ENCODE measurements around the gene ATXN2.
A peak's percentile ranks its signal among the peaks of the same experiment; 100 is the strongest.

Gene ATXN2

GRCh38 chr12:111435661-111436201 is 163.4 kb downstream of the ATXN2 start:
- no peak for DNase-seq

- DNase-seq: peak; percentile 89
Measured at GRCh38 chr12:111434680-111435338, 164.3 kb downstream of the ATXN2 start.

DNA sequence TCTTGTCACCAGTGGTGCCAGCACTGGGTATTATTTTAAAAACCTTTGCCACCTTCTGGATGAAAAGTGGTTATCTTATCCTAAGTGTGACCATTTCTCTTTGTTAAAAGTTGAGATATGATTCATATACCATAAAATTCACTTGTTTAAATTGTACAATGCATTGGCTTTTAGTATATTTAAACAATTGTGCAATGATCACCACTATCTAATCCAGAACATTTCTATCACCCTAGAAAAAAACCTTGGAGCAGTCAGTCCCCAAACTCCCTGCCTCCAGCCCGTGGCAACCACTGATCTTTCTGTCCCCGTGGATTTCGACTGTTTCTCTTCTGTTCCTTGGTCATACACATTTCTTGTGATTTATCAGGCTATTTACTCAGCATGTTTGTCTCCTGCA is 165.1 kb downstream of the ATXN2 start:
- no peak for DNase-seq

DNA sequence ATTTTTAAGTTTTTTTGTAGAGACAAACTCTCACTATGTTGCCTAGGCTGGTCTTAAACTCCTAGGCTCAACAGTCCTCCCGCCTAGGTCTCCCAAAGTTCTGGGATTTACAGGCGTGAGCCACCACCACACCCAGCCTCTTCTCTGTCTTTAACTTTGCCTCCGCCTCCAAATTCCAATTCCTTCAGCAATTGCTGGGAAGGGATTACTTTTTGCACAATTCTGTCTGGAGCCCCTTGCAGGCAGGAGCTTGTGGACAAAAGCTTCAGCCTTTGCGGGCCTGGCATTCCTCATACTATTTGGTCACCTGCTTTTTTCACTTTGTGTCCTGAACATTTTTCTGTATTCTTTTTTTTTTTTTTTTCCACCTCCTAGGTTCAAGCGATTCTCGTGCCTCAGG is 167.3 kb downstream of the ATXN2 start:
- DNase-seq: no peak

GRCh38 chr12:111430433-111431353 is 168.4 kb downstream of the ATXN2 start:
- peak; percentile 78 for DNase-seq

GRCh38 chr12:111429828-111430432 is 169.2 kb downstream of the ATXN2 start:
- DNase-seq: peak; percentile 80

DNA sequence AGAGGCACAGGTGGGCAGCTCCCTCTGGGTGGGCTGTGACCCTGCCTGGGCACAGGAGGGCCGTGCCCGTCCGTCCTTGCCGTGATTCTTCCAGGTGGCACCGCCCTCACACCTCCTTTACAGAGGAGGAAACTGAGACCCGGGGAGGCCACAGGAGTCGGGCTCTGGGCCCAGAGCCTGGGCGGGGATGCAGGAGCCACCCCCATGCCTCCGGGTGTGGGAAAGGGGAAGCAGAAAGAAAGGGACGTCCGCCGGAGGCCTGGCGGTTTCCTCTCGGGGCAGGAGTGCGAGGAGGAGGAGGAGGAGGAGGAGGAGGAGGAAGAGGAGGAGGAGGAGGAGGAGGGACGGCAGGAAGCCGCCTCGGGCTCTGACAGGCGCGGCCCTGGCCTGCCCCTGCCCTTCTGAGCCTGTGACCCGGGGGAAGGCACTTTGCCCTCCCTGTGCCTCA is 170.4 kb downstream of the ATXN2 start:
- DNase-seq: no peak

DNA sequence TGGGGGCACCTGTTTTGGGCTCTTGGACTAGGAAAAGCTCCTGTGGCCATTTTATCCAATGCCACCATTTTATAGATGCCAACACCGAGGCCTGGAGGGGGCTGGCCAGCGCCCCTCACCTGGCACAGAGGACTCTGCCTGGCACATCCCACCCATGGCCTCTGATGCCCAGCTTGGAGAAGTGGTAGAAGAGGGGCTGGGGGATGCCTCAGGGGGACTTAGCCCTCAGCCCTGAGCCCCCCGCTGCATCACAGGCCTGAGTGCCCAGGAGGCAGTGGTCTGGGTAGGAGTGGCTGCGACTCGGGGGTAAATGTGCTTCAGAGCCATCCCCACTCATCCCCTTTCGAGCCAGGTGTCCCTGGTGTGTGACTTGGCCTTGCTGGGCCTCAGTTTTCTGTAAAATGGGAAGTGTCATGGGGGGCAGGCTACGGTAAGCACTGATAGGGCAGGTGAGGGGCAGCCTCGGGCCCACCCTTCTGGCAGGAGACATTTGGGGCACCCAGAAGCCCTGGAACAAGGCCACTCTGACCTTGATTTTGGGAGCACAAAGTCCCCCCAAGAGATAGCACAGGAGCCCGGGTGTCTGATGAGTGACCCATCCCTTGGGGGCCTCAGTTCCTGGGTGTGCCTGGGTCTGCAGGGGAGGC is 170.9 kb downstream of the ATXN2 start:
- DNase-seq: no peak

GRCh38 chr12:111427417-111428074 is 171.6 kb downstream of the ATXN2 start:
- no peak for DNase-seq

DNA sequence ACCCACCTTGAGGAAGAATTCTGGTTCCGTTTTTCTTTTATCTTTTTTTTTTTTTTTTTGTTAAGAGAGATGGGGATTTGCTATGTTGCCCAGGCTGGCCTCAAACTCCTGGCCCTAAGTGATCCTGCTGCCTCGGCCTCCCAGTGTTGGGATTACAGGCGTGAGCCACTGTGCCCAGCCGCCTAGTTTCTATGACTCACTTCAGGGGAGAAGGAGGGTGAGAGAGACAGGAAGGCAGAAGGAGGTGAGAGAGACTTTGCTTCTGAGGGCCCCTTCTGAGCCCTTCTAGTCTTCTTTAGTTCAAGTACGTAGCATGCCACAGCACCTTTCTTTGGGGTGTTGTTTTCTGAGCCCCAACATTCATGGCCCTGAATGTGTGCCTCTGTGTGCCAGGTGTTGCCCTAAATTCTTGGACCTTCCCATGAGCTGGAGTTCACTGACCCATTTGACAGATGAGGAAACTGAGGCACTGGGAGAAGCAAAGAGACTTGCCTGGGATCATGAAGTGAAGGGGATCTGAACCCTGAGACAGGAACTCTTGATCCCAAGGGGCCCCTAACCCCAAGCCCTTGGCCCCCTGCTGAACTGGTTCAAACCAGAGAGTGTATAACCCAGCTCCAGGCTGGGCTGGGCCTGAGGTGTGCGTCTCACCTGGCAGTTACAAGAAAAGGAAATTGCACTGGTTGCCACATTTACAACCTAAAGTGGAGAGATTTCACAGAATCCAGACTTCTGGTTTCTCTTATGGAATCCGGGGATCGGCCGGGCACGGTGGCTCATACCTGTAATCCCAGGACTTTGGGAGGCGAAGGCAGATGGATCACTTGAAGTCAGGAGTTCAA is 172.6 kb downstream of the ATXN2 start:
- DNase-seq: no peak

GRCh38 chr12:111425655-111426054 is 173.5 kb downstream of the ATXN2 start:
- no peak for DNase-seq

DNA sequence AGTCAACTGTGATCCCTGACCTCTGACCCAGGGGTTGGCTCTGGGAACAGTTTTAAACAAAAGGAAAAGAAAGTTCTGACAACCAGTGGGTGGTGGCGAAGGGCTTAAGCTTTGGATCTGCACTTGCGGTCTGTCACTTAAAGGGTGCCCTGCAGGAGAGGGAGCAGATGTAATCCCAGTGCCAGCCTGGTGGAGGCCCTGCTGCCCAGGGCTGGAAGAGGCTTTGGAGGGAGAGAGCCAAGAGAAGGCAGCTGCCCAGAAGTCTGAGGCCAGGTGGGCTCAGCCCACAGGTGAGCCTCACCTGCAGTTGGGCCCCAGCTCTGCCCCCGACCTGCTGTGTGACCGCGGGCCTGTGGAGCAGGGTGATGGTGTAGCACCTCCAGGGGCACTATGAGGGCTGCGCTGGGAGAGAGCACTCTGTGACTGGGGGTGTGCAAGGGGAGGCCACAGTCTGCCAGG is 174.3 kb downstream of the ATXN2 start:
- no peak for DNase-seq

DNA sequence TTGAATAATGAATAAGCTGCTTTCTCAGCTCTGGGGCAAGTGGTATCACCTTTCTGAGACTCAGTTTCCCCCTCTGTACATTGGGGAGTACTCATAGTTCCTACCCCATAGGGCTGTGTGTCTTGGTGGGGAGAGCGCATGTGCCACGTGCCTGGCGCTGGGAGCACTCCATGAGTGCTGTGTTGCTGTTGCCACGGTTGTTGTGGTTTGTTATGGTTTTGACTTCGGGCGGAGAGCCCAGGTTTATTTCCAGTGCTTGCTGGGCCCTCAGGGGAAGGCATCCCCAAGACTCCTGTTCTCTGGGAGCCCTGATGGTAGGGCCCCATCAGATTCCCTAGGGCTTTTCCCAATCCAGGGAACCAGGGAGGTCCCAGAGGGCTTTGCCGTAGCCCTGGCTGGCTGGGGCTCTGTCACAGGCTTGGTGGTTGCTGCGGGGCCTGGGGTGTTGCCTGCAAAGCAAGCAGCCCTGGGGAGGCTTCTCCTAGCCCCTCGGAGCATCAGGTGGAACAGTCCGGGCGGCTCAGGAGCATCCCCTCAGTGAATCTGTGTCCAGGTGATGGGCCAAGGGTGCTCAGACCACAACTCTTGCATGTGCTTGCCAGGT is 174.8 kb downstream of the ATXN2 start:
- DNase-seq: no peak

DNA sequence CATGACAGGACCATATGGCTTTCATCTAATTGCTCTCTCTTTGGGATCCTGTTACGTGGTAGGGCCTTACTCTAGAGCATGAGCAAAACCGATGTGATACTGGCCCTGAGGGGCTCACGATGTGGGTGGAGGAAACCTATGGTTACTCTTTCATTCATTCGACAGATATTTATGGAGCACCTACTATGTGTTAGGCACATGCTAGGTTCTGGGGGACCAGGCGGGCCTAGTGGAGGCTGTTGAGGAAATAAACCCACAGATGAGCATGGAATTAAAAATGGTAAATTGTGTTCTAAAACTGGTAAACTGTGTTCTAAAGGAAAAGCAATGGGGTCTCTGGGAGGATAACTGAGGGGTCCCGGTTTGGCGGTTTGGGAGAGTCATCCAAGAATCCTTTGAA is 178.6 kb downstream of the ATXN2 start:
- DNase-seq: no peak

DNA sequence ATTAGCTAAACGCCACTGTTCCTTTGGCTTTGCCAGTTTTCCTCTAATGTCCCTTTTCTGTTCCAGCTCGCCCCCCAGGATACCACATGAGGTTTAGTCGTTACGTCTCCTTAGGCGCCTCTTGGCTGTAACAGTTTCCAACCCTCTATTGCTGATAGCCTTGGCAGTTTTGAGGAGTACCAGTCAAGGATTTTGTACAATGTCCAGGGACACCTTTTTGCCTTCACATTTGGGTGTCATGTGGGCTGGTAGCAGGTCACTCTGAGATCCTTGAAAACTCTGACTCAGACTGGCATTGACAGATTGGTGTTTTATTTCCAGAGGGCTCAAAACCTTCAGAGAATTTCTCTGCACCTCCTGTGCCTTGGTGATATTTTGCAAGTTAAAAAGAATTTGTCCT is 179.3 kb downstream of the ATXN2 start:
- no peak for DNase-seq

DNA sequence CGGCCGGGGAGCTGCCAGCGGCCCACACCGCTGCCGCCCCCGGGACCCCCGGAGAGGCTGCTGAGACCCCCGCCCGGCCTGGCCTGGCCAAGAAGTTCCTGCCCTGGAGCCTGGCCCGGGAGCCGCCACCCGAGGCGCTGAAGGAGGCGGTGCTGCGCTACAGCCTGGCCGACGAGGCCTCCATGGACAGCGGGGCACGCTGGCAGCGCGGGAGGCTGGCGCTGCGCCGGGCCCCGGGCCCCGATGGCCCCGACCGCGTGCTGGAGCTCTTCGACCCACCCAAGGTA is 180.6 kb downstream of the ATXN2 start:
- DNase-seq: no peak

DNA sequence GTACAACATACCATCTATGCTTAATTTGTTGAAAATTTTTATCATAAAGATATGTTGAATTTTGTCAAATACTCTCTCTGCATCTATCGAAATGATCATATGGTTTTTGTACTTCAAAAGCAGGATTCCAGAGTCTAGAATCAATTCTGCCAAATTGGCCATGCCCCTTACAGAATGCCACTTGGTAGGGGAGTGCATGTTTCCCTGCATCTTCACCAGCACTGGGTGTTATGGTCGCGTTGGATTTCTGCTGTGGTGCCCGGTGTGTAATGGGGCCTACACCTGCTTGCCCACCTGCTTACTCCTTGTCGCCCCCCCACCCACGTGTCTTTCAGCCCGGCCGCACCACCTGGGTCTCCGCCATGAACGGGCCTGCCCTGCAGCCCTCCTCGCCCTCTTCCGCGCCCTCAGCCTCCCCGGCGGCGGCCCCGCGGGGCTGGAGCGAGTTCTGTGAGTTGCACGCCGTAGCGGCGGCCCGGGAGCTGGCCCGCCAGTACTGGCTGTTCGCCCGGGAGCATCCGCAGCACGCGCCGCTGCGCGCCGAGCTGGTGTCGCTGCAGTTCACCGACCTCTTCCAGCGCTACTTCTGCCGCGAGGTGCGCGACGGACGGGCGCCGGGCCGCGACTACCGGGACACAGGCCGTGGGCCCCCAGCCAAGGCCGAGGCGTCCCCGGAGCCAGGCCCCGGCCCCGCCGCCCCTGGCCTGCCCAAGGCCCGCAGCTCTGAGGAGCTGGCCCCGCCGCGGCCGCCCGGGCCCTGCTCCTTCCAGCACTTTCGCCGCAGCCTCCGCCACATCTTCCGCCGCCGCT is 181.1 kb downstream of the ATXN2 start:
- DNase-seq: no peak

GRCh38 chr12:111417290-111417689 is 181.8 kb downstream of the ATXN2 start:
- no peak for DNase-seq

GRCh38 chr12:111414711-111415252 is 184.3 kb downstream of the ATXN2 start:
- no peak for DNase-seq
